Small intestine (tissue), 7 donors: ENCODE measurements around the gene MBD6. TPM values are rescaled to one million over a fixed set of nuclear protein-coding genes. Genes with fewer than 3 reads are reported as not detected.

Experiments used
- DNase-seq, 2 donors: peaks; one replicate each; pipeline versions ENCODE4 v3.0.0 to v3.0.0-alpha.2; 2013
- FAIRE-seq: peaks from 2 replicates; lab custom pipeline; 2012; peaks lifted over from hg19 to GRCh38; lab: Jason Lieb, UNC
- H3K27ac ChIP-seq, 3 donors: one replicate each; pipeline ENCODE4 v1.5.1; 2013; ENCODE audit warnings: low read length in 2 of 3, mild to moderate bottlenecking in 2 of 3, control low read depth in 1 of 3, inconsistent platforms in 1 of 3, low read depth in 1 of 3, moderate library complexity in 1 of 3
- H3K27me3 ChIP-seq, 3 donors: one replicate each; pipeline ENCODE4 v1.6.1; 2013; ENCODE audit warnings: low read length in 3 of 3, inconsistent platforms in 1 of 3; ENCODE audit not compliant: control insufficient read depth in 3 of 3, insufficient read depth in 3 of 3
- H3K36me3 ChIP-seq, 3 donors: one replicate each; pipeline ENCODE4 v1.6.1; 2013; ENCODE audit warnings: low read length in 3 of 3, inconsistent platforms in 1 of 3, low read depth in 1 of 3, mild to moderate bottlenecking in 1 of 3, moderate library complexity in 1 of 3; ENCODE audit not compliant: control insufficient read depth in 3 of 3, insufficient read depth in 2 of 3
- H3K4me1 ChIP-seq, 3 donors: one replicate each; pipeline ENCODE4 v1.6.1; 2013; ENCODE audit warnings: low read length in 2 of 3, inconsistent platforms in 1 of 3, low read depth in 1 of 3, mild to moderate bottlenecking in 1 of 3, moderate library complexity in 1 of 3; ENCODE audit not compliant: control insufficient read depth in 3 of 3, insufficient read depth in 2 of 3
- H3K4me3 ChIP-seq, 3 donors: one replicate each; pipeline ENCODE4 v1.5.1; 2013; ENCODE audit warnings: low read length in 3 of 3, control low read depth in 1 of 3, inconsistent platforms in 1 of 3, low read depth in 1 of 3, mild to moderate bottlenecking in 1 of 3, moderate library complexity in 1 of 3
- H3K9me3 ChIP-seq, 2 donors: one replicate each; pipeline ENCODE4 v1.6.1; 2013; ENCODE audit warnings: low read depth in 1 of 2, low read length in 1 of 2; ENCODE audit not compliant: control insufficient read depth in 2 of 2, insufficient read depth in 1 of 2
- WGBS, 3 donors: extraction: QIAGEN DNeasy Blood & Tissue Kit; methylation state at CpG; one replicate each; pipeline ENCODE4 v1.1.7; 2013; 5-methylcytosine and 5-hydroxymethylcytosine counted together
- polyA plus RNA-seq, 4 donors: library from polyadenylated mRNA; stranded (reverse) in 3 of 4; unstranded in 1 of 4; fragments of 200-250 nt in 3 of 4; fragments of 120-200 nt in 1 of 4; gene quantifications; one replicate each; pipeline versions ENCODE4 v1.2.1 to v1.2.3, GENCODE V29; 2013
- donor health status: healthy with polysubstance abuse.
- donor health status: control.
- donor health status: control.
- donor health status: Bipolar disorder and iron deficiency.
- donor health status: healthy.

Gene MBD6
- polyA plus RNA-seq, 4 donors = 20.5 to 72.0 (median 36.5) TPM

DNA sequence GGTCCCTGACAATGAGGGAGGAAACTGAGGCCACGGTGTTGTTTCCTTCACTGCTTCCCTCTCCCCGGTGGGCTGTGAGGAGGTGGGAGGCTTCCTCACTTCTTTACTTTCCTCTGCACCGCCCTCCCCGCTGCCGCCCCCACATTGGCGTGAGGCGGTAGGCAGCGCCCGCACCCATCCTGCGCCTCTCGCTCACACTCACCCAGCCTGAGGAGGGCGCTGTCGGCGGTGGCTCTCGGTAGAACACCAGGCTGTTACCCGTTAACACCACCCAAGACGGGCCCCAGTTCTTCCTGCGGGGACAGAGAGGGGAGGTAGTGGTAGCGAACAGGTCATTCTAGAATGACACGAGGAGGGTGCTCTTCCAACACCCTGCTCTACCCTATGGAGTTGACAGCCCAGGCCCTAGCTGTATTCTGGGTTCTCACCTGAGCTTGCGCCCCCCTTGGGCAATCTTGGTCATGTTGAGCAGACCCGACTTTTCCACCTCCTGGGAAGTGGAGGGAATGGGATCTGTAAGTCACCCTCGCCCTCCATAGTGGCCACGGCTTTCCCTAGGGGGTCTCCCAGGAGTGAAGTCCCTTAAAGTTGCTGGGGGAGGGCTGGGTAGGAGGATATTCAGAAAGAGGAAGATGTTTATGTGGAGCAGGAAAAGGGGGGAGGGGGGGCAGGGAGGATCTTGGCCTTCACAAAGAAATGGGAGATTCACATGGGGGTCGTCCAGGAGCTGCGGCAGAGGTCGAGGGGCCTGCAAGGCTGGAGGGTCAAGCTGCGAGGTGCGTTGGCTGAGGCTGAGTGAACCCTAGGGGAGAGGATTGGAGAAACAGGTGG lies 46.2 kb upstream of the MBD6 start:
- H3K4me1 ChIP-seq = peaks cover 0 to 23% (median 2%) of the 10 kb centered on the region in 3 donors
- peaks cover 0 to 52% (median 0%) of the 10 kb centered on the region in 3 donors for H3K27me3 ChIP-seq
- H3K27ac ChIP-seq = peak overlapping the region in 2 of 3 donors; percentile 12 to 83
- FAIRE-seq (no peak), DNase-seq (no peak)
- no peaks in the 10 kb centered on the region for H3K9me3 ChIP-seq
- H3K36me3 ChIP-seq = peaks cover 0 to 8% (median 0%) of the 10 kb centered on the region in 3 donors
- H3K4me3 ChIP-seq = peak overlapping the region; percentile 32 to 48 (median 35)
- WGBS, 3 donors = 14 to 24% (median 19%) methylated on average over 27 to 29 of the region's 29 CpGs

DNA sequence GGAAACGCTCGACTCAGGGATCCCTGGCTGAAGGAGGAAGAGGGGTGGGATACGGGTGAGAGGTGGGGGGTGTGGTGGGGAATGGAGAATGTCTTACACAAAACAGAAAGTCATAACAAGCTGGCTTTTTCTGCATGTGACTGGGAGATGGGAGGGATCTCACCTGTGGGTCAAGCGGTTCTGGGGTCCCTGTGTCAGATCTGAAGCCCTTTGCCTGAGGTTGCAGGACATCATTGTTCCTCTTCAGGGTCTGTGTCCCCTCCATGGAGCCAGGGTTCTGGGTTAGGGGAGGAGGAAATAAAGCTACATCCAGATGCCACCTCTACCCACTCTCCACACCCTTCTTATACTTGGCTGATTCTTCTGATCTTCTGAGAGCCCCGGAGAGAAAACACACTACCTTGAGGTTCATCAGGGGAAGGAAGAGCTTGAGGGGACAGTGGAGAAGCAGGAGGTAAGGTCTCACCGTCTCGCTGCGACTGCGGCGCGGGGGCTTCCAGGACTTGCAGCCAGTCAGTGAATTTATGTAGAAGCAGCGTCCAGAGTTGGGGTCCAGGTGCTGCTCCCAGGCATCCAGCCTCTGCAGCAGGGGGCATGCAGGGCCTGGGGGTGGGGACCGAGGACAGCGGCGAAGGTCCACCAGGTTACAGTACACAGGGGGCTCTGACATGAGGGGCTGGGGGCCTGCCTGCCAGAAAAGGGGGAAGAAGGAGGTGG lies 45.5 kb upstream of the MBD6 start:
- 62 to 83% (median 66%) methylated on average over 14 to 15 of the region's 15 CpGs for WGBS, 3 donors
- Histone ChIP-seq H3K4me1 (peaks cover 0 to 17% (median 2%) of the 10 kb centered on the region in 3 donors), H3K27me3 (peaks cover 0 to 59% (median 0%) of the 10 kb centered on the region in 3 donors), H3K9me3 (no peaks in the 10 kb centered on the region), H3K36me3 (peaks cover 0 to 6% (median 0%) of the 10 kb centered on the region in 3 donors), H3K4me3 (peak overlapping the region; percentile 8 to 48 (median 32)), H3K27ac (peak overlapping the region in 1 of 3 donors; percentile 83)
- no peak for FAIRE-seq
- DNase-seq = no peak

DNA sequence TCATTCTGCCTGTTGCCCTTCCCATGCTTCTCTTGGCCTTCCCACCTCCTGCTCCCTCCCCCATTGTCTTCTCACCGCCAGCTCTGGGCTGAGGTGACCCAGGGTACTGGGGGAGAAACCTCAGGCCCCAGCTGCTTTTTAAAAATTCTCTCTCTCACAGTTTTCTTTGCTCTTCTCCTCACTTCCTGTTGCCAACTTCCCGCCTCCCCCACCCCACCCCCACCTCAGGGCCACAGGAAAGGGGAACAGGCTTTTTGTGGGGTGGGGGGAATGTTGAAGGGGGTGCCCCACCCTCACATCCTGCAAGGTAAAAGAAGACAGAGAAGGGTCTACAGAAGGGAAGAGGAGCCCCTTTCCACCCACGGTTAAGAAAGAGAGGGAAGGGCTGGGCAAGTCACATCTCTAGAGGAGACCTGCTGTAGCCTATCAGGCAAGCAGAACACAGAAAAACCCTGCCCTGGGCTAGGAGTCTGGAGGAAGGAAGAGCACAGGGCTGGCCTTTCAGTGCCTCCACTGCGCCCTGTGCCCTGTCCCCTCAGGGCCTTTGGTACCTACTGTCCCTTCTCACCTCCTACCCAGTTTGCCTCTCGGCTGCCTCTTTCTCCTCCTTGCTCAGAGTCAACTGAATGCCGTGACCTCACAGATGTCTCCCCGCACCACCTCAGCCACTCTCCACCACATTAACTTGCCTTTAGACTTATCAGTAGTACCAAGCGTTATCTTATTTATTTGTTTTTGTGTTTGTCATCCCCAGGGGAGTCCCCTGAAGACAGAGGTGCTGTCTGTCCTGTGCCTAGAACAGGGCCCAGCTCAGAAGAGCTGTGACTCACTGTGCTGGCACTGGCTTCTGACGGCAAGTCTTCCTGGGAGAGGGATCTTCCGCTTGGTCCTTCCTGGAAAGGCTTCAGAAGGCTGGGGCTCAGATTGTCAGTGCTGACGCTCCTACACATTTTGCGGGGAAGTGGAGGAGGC lies 44.6 kb upstream of the MBD6 start:
- DNase-seq (no peak), FAIRE-seq (no peak)
- H3K9me3 ChIP-seq = no peaks in the 10 kb centered on the region
- WGBS, 3 donors = 54 to 65% (median 56%) methylated on average over 10 to 12 of the region's 12 CpGs
- peaks cover 0 to 59% (median 0%) of the 10 kb centered on the region in 3 donors for H3K27me3 ChIP-seq
- H3K4me3 ChIP-seq = peak overlapping the region in 2 of 3 donors; percentile 32 to 48
- H3K4me1 ChIP-seq = peaks cover 0 to 17% (median 2%) of the 10 kb centered on the region in 3 donors
- H3K36me3 ChIP-seq = peaks cover 0 to 6% (median 0%) of the 10 kb centered on the region in 3 donors
- peak overlapping the region in 2 of 3 donors; percentile 71 to 94 for H3K27ac ChIP-seq

DNA sequence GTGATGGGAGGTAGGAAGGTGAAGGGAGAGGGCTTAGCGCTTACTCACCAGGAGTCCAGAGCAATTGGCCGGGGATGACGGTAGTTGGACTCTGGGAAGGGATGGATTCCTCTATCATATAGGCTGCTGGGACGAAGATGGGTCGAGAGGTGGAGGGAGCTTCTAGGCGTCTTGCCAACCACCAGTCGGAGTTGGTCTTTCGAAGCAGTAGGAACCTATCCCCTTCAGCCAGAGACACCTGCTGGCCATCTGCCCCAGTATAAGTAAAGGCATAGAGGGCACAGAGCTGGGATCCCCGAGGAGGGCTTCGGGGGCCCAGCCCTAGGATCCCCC lies 43.6 kb upstream of the MBD6 start:
- Histone ChIP-seq H3K4me1 (peaks cover 0 to 17% (median 2%) of the 10 kb centered on the region in 3 donors), H3K27ac (peak overlapping the region; percentile 3 to 94 (median 69)), H3K36me3 (peaks cover 0 to 6% (median 0%) of the 10 kb centered on the region in 3 donors), H3K9me3 (no peaks in the 10 kb centered on the region), H3K4me3 (peak overlapping the region in 1 of 3 donors; percentile 48), H3K27me3 (peaks cover 0 to 56% (median 0%) of the 10 kb centered on the region in 3 donors)
- FAIRE-seq (no peak), DNase-seq (no peak)
- 59 to 80% (median 77%) methylated on average over 10 of the region's 10 CpGs for WGBS, 3 donors

- H3K27me3 ChIP-seq = peaks cover 0 to 50% (median 0%) of the 10 kb centered on the region in 3 donors
- H3K36me3 ChIP-seq = peaks cover 0 to 4% (median 0%) of the 10 kb centered on the region in 3 donors
- FAIRE-seq (no peak), DNase-seq (peak in 1 of 2 donors; percentile 52)
- peaks cover 0 to 17% (median 2%) of the 10 kb centered on the region in 3 donors for H3K4me1 ChIP-seq
- 61 to 67% (median 64%) methylated on average over 6 of the region's 6 CpGs for WGBS, 3 donors
- H3K27ac ChIP-seq = peak within 1 kb of the TSS; percentile 3 to 94 (median 71)
- no peaks in the 10 kb centered on the region for H3K9me3 ChIP-seq
- peak within 1 kb of the TSS in 1 of 3 donors; percentile 48 for H3K4me3 ChIP-seq
These were observed 43.1 kb upstream of the MBD6 start, which contains the start of gene ARHGAP9 for GRCh38 chr12:57479376-57480115. TSS of gene ARHGAP9 (minus strand) at chr12:57479866. CDS start at chr12:57479406, 460 bp downstream.

DNA sequence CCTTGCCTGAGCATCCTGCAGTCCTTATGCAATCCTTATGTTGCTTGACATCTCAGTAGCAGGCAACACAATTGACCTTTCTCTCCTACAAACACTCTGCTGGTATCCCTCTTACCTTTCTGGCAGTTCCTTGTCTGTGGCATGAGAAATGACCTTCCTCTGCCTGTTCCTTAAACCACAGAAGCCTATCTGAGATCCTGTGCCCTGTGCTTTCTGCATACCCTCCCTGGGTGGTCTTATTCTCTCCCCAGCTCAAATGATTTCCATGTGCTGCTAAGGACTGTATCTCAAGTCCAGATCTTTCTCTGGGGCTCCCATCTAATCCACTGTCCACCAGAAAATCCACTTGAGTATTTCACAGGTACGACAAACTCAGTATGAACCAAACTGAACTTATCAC lies 41.0 kb upstream of the MBD6 start:
- DNase-seq = no peak
- H3K27me3 ChIP-seq = peaks cover 0 to 29% (median 0%) of the 10 kb centered on the region in 3 donors
- peak overlapping the region in 1 of 3 donors; percentile 15 for H3K27ac ChIP-seq
- H3K9me3 ChIP-seq = no peaks in the 10 kb centered on the region
- no peak for FAIRE-seq
- no peaks in the 10 kb centered on the region for H3K36me3 ChIP-seq
- 57 to 81% (median 76%) methylated on average over 1 of the region's 1 CpG for WGBS, 3 donors
- no peaks in the 10 kb centered on the region for H3K4me1 ChIP-seq
- no peak overlapping the region for H3K4me3 ChIP-seq

DNA sequence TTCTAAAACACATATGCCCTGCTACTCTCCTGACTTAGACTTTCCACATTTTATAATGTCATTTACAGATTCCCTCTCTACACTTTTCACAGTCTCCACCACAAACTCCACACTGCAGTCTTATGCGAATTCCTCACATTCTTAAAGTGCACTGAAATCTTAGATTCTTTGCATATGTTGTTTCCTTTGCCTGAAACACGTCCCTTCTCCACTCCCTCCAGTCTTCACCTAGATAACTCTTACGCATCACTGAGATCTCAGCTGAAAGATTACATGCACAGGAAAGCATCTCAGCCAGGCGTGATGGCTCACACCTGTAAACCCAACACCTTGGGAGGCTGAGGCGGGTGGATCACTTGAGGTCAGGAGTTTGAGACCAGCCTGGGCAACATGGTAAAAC lies 39.2 kb upstream of the MBD6 start:
- H3K4me3 ChIP-seq = no peak overlapping the region
- DNase-seq = no peak
- no peak for FAIRE-seq
- H3K9me3 ChIP-seq = no peaks in the 10 kb centered on the region
- H3K27me3 ChIP-seq = peaks cover 0 to 16% (median 0%) of the 10 kb centered on the region in 3 donors
- H3K4me1 ChIP-seq = no peaks in the 10 kb centered on the region
- no peak overlapping the region for H3K27ac ChIP-seq
- H3K36me3 ChIP-seq = no peaks in the 10 kb centered on the region
- WGBS, 3 donors = 62 to 72% (median 66%) methylated on average over 5 of the region's 5 CpGs
